Lower leg skin (tissue), 3 donors: ENCODE data around the gene HERC5.

ENCODE experiments used
- CTCF ChIP-seq, 3 donors: fragments of 450-650 bp; IDR thresholded peaks; one replicate each; pipeline ENCODE4 v1.5.1; 2016; ENCODE audit warnings: antibody characterized with exemption in 3 of 3, mild to moderate bottlenecking in 3 of 3, moderate library complexity in 2 of 3
- POLR2A ChIP-seq, 2 donors: fragments of 450-650 bp; IDR thresholded peaks; one replicate each; pipeline ENCODE4 v1.6.1; 2016 to 2017; ENCODE audit warnings: antibody characterized with exemption in 2 of 2, mild to moderate bottlenecking in 1 of 2, moderate library complexity in 1 of 2

GRCh38 chr4:88409789-88410188 is 47.1 kb upstream of the HERC5 start:
- TF ChIP-seq CTCF (IDR thresholded peaks at IDR 0.05) (no peak), POLR2A (IDR thresholded peaks at IDR 0.05) (no peak)
